Upper lobe of right lung (tissue), 1 donor: ENCODE results near the gene RTEL1. TPM values are rescaled to one million over a fixed set of nuclear protein-coding genes. Genes with fewer than 3 reads are reported as not detected.

ENCODE experiments used
- ATAC-seq: fragments of 200-7000 bp; cut with Tn5 transposase; one replicate; pipeline ENCODE4 v1.9.1; 2020; ENCODE audit warnings: mild to moderate bottlenecking, moderate library complexity
- DNase-seq: peaks from one replicate; pipeline ENCODE4 v3.0.0-alpha.2; 2020
- H3K27ac ChIP-seq: fragments of 200-600 bp; one replicate; pipeline ENCODE4 v1.8.0; 2022
- H3K27me3 ChIP-seq: fragments of 200-600 bp; one replicate; pipeline ENCODE4 v1.8.0; 2022; ENCODE audit warnings: mild to moderate bottlenecking
- H3K36me3 ChIP-seq: fragments of 200-600 bp; one replicate; pipeline ENCODE4 v1.8.0; 2022
- H3K4me1 ChIP-seq: fragments of 200-600 bp; one replicate; pipeline ENCODE4 v1.8.0; 2022
- H3K4me3 ChIP-seq: fragments of 200-600 bp; one replicate; pipeline ENCODE4 v1.8.0; 2022; ENCODE audit warnings: mild to moderate bottlenecking
- H3K9me3 ChIP-seq: fragments of 200-600 bp; one replicate; pipeline ENCODE4 v1.8.0; 2022
- intact Hi-C: fragments of 100-400 bp; cut with DNase I; formaldehyde crosslinking; loops from one replicate; pipeline ENCODE4 v1.11.0; 2022
- total RNA-seq: library from RNA; stranded (reverse); fragmentation: NEBNext Ultra II Directional; extraction: Animal tissue kit (Norgen Biotek cat#: 25700); gene quantifications from one replicate; pipeline ENCODE4 v1.2.1, GENCODE V29; 2021
- TF ChIP-seq, protein P1 (sequence below): fragments of 200-600 bp; IDR thresholded peaks from one replicate; pipeline ENCODE4 v1.8.0; 2022; ENCODE audit warnings: antibody characterized with exemption
- donor health status: DM: no; HTN: yes; CAD: no; lungs with severe emphysema.

RTEL1 gene
- total RNA-seq, 1 donor from 2014 or later: 26.7 TPM

DNA sequence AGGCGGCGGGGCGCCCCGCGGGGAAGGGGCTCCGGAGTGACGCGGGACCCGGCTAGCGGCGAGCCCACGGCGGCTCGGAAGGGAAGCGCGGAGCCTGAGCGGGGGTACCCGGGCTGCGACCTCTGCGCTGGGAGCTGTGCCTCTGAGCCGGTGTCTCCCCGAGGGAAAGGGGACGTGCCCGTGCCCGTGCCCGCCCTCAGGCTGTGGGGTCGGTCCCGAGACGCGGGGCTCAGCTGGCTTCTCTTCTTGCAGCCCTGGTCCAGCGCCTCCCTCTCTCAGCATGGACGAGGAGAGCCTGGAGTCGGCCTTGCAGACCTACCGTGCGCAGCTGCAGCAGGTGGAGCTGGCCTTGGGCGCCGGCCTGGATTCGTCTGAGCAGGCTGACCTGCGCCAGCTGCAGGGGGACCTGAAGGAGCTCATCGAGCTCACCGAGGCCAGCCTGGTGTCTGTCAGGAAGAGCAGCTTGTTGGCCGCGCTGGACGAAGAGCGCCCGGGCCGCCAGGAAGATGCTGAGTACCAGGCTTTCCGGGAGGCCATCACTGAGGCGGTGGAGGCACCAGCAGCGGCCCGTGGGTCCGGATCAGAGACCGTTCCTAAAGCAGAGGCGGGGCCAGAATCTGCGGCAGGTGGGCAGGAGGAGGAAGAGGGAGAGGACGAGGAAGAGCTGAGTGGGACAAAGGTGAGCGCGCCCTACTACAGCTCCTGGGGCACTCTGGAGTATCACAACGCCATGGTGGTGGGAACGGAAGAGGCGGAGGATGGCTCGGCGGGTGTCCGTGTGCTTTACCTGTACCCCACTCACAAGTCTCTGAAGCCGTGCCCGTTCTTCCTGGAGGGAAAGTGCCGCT lies 50.4 kb downstream of the RTEL1 start:
- ATAC-seq: no peak
- Histone ChIP-seq H3K27ac (peak overlapping the region; percentile 93), H3K36me3 (peaks cover 73% of the 10 kb centered on the region), H3K4me3 (peak overlapping the region; percentile 75), H3K9me3 (no peaks in the 10 kb centered on the region), H3K27me3 (no peaks in the 10 kb centered on the region), H3K4me1 (peaks cover 24% of the 10 kb centered on the region)
- intact Hi-C loops: no loop called here
- TF ChIP-seq, protein P1, sequence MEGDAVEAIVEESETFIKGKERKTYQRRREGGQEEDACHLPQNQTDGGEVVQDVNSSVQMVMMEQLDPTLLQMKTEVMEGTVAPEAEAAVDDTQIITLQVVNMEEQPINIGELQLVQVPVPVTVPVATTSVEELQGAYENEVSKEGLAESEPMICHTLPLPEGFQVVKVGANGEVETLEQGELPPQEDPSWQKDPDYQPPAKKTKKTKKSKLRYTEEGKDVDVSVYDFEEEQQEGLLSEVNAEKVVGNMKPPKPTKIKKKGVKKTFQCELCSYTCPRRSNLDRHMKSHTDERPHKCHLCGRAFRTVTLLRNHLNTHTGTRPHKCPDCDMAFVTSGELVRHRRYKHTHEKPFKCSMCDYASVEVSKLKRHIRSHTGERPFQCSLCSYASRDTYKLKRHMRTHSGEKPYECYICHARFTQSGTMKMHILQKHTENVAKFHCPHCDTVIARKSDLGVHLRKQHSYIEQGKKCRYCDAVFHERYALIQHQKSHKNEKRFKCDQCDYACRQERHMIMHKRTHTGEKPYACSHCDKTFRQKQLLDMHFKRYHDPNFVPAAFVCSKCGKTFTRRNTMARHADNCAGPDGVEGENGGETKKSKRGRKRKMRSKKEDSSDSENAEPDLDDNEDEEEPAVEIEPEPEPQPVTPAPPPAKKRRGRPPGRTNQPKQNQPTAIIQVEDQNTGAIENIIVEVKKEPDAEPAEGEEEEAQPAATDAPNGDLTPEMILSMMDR: no peak
- peak; percentile 66 for DNase-seq

DNA sequence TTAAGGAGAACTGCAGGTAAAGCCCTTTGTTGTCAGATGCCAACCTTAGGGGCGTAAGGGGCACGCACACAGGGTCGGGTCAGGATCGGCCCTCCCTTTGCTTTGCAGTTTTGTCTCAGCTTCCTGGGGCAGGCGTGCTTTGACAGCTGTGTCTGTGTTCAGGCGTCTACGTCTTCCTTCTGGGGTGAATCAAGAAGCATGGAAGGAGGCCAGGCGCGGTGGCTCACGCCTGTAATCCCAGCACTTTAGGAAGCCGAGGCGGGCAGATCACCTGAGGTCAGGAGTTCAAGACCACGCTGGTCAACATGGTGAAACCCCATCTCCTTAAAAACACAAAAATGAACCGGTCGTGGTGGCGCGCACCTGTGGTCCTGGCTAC lies 51.0 kb downstream of the RTEL1 start:
- no peaks in the 10 kb centered on the region for H3K27me3 ChIP-seq
- ATAC-seq: no peak
- H3K4me3 ChIP-seq: peak overlapping the region; percentile 75
- TF ChIP-seq, protein P1: no peak
- H3K27ac ChIP-seq: no peak overlapping the region
- intact Hi-C loops: no loop called here
- H3K36me3 ChIP-seq: peaks cover 67% of the 10 kb centered on the region
- H3K4me1 ChIP-seq: peaks cover 24% of the 10 kb centered on the region
- no peaks in the 10 kb centered on the region for H3K9me3 ChIP-seq
- no peak for DNase-seq

- ATAC-seq (no peak), DNase-seq (no peak)
- TF ChIP-seq, protein P1: no peak
- Histone ChIP-seq H3K27ac (no peak overlapping the region), H3K4me1 (peaks cover 19% of the 10 kb centered on the region), H3K4me3 (no peak overlapping the region), H3K36me3 (peaks cover 47% of the 10 kb centered on the region), H3K27me3 (no peaks in the 10 kb centered on the region), H3K9me3 (peaks cover 7% of the 10 kb centered on the region)
- intact Hi-C loops: no loop called here
Measured at GRCh38 chr20:63711085-63711645, 53.1 kb downstream of the RTEL1 start.

DNA sequence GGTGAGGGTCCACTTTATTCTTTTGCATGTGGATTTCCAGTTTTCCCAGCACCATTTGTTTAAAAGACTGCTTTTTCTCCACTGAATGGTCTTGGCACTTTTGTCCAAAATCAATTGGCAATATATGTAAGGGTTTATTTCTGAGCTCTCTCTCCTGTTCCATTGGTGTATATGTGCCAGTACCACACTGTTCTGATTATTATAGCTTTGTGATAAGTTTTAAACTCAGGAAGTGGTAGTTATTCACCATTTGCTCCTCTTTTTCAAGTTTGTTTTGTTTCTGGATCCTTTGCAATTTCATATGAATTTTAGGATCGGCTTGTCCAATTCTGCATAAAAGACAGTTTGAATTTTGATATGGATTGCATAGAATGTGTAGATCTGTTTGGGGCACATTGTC lies 54.1 kb downstream of the RTEL1 start:
- DNase-seq: no peak
- Histone ChIP-seq H3K27me3 (no peaks in the 10 kb centered on the region), H3K4me1 (peaks cover 12% of the 10 kb centered on the region), H3K27ac (no peak overlapping the region), H3K4me3 (no peak overlapping the region), H3K9me3 (peaks cover 7% of the 10 kb centered on the region), H3K36me3 (peaks cover 42% of the 10 kb centered on the region)
- TF ChIP-seq, protein P1: no peak
- no peak for ATAC-seq
- intact Hi-C loops: no loop called here

DNA sequence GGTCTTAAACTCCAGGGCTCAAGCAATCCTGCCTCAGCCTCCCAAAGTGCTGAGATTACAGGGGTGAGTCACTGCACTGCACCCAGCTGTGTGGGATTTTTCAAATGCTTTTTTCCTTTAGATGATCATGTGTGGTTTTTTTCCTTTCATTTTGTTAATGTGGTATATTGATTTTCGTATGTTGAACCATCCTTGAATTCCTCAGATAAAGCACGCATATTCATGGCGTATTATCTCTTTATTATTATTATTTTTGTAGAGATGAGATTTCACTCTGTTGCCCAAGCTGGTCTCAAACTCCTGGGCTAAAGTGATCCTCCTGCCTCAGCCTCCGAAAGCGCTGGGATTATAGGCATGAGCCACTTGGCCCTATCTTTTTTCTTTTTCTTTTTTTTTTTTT lies 56.7 kb downstream of the RTEL1 start:
- intact Hi-C loops: no loop called here
- Histone ChIP-seq H3K4me3 (no peak overlapping the region), H3K4me1 (no peaks in the 10 kb centered on the region), H3K27me3 (no peaks in the 10 kb centered on the region), H3K9me3 (peaks cover 7% of the 10 kb centered on the region), H3K36me3 (peaks cover 45% of the 10 kb centered on the region), H3K27ac (no peak overlapping the region)
- TF ChIP-seq, protein P1: no peak
- ATAC-seq (no peak), DNase-seq (no peak)
